ENCODE data around the gene POLA2.
"Not testable (repeated sequence)": the region's sequence is repeated elsewhere in the genome, so short reads cannot be mapped to it uniquely, and the experiment has no call there.

Gene POLA2

GRCh38 chr11:65225279-65226102 lies 36.3 kb upstream of the POLA2 start:
- Mint-ChIP-seq H3K36me3 (ENCODE audit: low read depth) (no peaks in the 10 kb centered on the region), H3K27me3 (ENCODE audit: low read depth) (peaks cover 43% of the 10 kb centered on the region), H3K27ac (no peak overlapping the region), H3K4me1 (ENCODE audit: low read depth) (peaks cover 9% of the 10 kb centered on the region), H3K9me3 (no peaks in the 10 kb centered on the region), H3K4me3 (peak overlapping the region; percentile 82)
- DNase-seq (ENCODE audit: low spot score): peak; percentile 48

GRCh38 chr11:65226103-65226442 lies 35.7 kb upstream of the POLA2 start:
- peaks cover 8% of the 10 kb centered on the region for H3K4me1 Mint-ChIP-seq (ENCODE audit: low read depth)
- H3K9me3 Mint-ChIP-seq: no peaks in the 10 kb centered on the region

GRCh38 chr11:65227879-65228278 lies 33.9 kb upstream of the POLA2 start:
- Mint-ChIP-seq H3K27me3 (ENCODE audit: low read depth) (peaks cover 37% of the 10 kb centered on the region), H3K4me1 (ENCODE audit: low read depth) (peaks cover 8% of the 10 kb centered on the region), H3K4me3 (no peak overlapping the region), H3K9me3 (no peaks in the 10 kb centered on the region), H3K36me3 (ENCODE audit: low read depth) (no peaks in the 10 kb centered on the region), H3K27ac (no peak overlapping the region)
- no peak for DNase-seq (ENCODE audit: low spot score)

More at GRCh38 chr11:65226103-65226442, 35.7 kb upstream of the POLA2 start:
- no peak for DNase-seq (ENCODE audit: low spot score)
- Mint-ChIP-seq H3K27me3 (ENCODE audit: low read depth) (peaks cover 43% of the 10 kb centered on the region), H3K27ac (no peak overlapping the region), H3K4me3 (peak overlapping the region; percentile 82), H3K36me3 (ENCODE audit: low read depth) (no peaks in the 10 kb centered on the region)

- H3K4me1 Mint-ChIP-seq (ENCODE audit: low read depth): no peaks in the 10 kb centered on the region
- H3K4me3 Mint-ChIP-seq: no peak overlapping the region
- DNase-seq (ENCODE audit: low spot score): no peak
- peaks cover 5% of the 10 kb centered on the region for H3K27me3 Mint-ChIP-seq (ENCODE audit: low read depth)
- no peak overlapping the region for H3K27ac Mint-ChIP-seq
- no peaks in the 10 kb centered on the region for H3K36me3 Mint-ChIP-seq (ENCODE audit: low read depth)
- H3K9me3 Mint-ChIP-seq: peaks cover under 1% of the 10 kb centered on the region
These were observed 25.3 kb upstream of the POLA2 start for GRCh38 chr11:65236194-65237059.

- not testable (repeated sequence) for H3K27ac Mint-ChIP-seq; DNase-seq (ENCODE audit: low spot score); H3K36me3 Mint-ChIP-seq (ENCODE audit: low read depth); H3K4me1 Mint-ChIP-seq (ENCODE audit: low read depth); H3K4me3 Mint-ChIP-seq; H3K27me3 Mint-ChIP-seq (ENCODE audit: low read depth)
- H3K9me3 Mint-ChIP-seq: peaks cover 16% of the 10 kb centered on the region
These were observed 23.5 kb upstream of the POLA2 start for GRCh38 chr11:65238302-65238701.

- H3K36me3 Mint-ChIP-seq (ENCODE audit: low read depth): peaks cover 3% of the 10 kb centered on the region
- no peak overlapping the region for H3K27ac Mint-ChIP-seq
- H3K27me3 Mint-ChIP-seq (ENCODE audit: low read depth): no peaks in the 10 kb centered on the region
- H3K4me3 Mint-ChIP-seq: no peak overlapping the region
- H3K4me1 Mint-ChIP-seq (ENCODE audit: low read depth): no peaks in the 10 kb centered on the region
- no peak for DNase-seq (ENCODE audit: low spot score)
- peaks cover 16% of the 10 kb centered on the region for H3K9me3 Mint-ChIP-seq
These were observed 20.6 kb upstream of the POLA2 start for GRCh38 chr11:65241134-65241533.

- H3K4me1 Mint-ChIP-seq (ENCODE audit: low read depth): no peaks in the 10 kb centered on the region
- H3K27me3 Mint-ChIP-seq (ENCODE audit: low read depth): no peaks in the 10 kb centered on the region
- peaks cover 3% of the 10 kb centered on the region for H3K36me3 Mint-ChIP-seq (ENCODE audit: low read depth)
- H3K27ac Mint-ChIP-seq: no peak overlapping the region
- no peak overlapping the region for H3K4me3 Mint-ChIP-seq
- no peak for DNase-seq (ENCODE audit: low spot score)
- H3K9me3 Mint-ChIP-seq: peaks cover 16% of the 10 kb centered on the region
These were observed 20.1 kb upstream of the POLA2 start for GRCh38 chr11:65241692-65242091.

GRCh38 chr11:65242389-65242788 lies 19.4 kb upstream of the POLA2 start:
- Mint-ChIP-seq H3K9me3 (peaks cover 16% of the 10 kb centered on the region), H3K27me3 (ENCODE audit: low read depth) (no peaks in the 10 kb centered on the region)

GRCh38 chr11:65243797-65244196 lies 18.0 kb upstream of the POLA2 start:
- peaks cover 3% of the 10 kb centered on the region for H3K27me3 Mint-ChIP-seq (ENCODE audit: low read depth)
- H3K27ac Mint-ChIP-seq: no peak overlapping the region
- H3K9me3 Mint-ChIP-seq: peaks cover 16% of the 10 kb centered on the region
- H3K4me1 Mint-ChIP-seq (ENCODE audit: low read depth): no peaks in the 10 kb centered on the region
- H3K36me3 Mint-ChIP-seq (ENCODE audit: low read depth): peaks cover 3% of the 10 kb centered on the region
- no peak overlapping the region for H3K4me3 Mint-ChIP-seq
- no peak for DNase-seq (ENCODE audit: low spot score)

More at GRCh38 chr11:65242389-65242788, 19.4 kb upstream of the POLA2 start:
- Mint-ChIP-seq H3K36me3 (ENCODE audit: low read depth) (peaks cover 3% of the 10 kb centered on the region), H3K27ac (no peak overlapping the region), H3K4me1 (ENCODE audit: low read depth) (no peaks in the 10 kb centered on the region), H3K4me3 (no peak overlapping the region)
- DNase-seq (ENCODE audit: low spot score): no peak

GRCh38 chr11:65245046-65245445 lies 16.7 kb upstream of the POLA2 start:
- H3K27ac Mint-ChIP-seq; H3K4me3 Mint-ChIP-seq; H3K36me3 Mint-ChIP-seq (ENCODE audit: low read depth); DNase-seq (ENCODE audit: low spot score); H3K4me1 Mint-ChIP-seq (ENCODE audit: low read depth); H3K27me3 Mint-ChIP-seq (ENCODE audit: low read depth): not testable (repeated sequence)
- peaks cover 16% of the 10 kb centered on the region for H3K9me3 Mint-ChIP-seq

GRCh38 chr11:65246506-65246905 lies 15.3 kb upstream of the POLA2 start:
- H3K9me3 Mint-ChIP-seq: peaks cover 15% of the 10 kb centered on the region
- peaks cover 3% of the 10 kb centered on the region for H3K36me3 Mint-ChIP-seq (ENCODE audit: low read depth)
- no peak overlapping the region for H3K4me3 Mint-ChIP-seq
- DNase-seq (ENCODE audit: low spot score): no peak
- peaks cover 3% of the 10 kb centered on the region for H3K27me3 Mint-ChIP-seq (ENCODE audit: low read depth)
- no peak overlapping the region for H3K27ac Mint-ChIP-seq
- H3K4me1 Mint-ChIP-seq (ENCODE audit: low read depth): no peaks in the 10 kb centered on the region

- not testable (repeated sequence) for H3K27me3 Mint-ChIP-seq (ENCODE audit: low read depth)
These were observed 13.5 kb upstream of the POLA2 start for GRCh38 chr11:65248184-65248710.

GRCh38 chr11:65251476-65251875 lies 10.3 kb upstream of the POLA2 start:
- Mint-ChIP-seq H3K27me3 (ENCODE audit: low read depth) (peaks cover 3% of the 10 kb centered on the region), H3K9me3 (no peaks in the 10 kb centered on the region), H3K4me3 (no peak overlapping the region), H3K27ac (no peak overlapping the region), H3K36me3 (ENCODE audit: low read depth) (no peaks in the 10 kb centered on the region), H3K4me1 (ENCODE audit: low read depth) (no peaks in the 10 kb centered on the region)
- no peak for DNase-seq (ENCODE audit: low spot score)

More at GRCh38 chr11:65248184-65248710, 13.5 kb upstream of the POLA2 start:
- not testable (repeated sequence) for H3K9me3 Mint-ChIP-seq; H3K4me1 Mint-ChIP-seq (ENCODE audit: low read depth); H3K36me3 Mint-ChIP-seq (ENCODE audit: low read depth); DNase-seq (ENCODE audit: low spot score); H3K4me3 Mint-ChIP-seq; H3K27ac Mint-ChIP-seq

GRCh38 chr11:65254724-65255123 lies 7.0 kb upstream of the POLA2 start:
- Mint-ChIP-seq H3K9me3 (no peaks in the 10 kb centered on the region), H3K4me1 (ENCODE audit: low read depth) (peaks cover 1% of the 10 kb centered on the region), H3K27ac (no peak overlapping the region), H3K4me3 (no peak overlapping the region), H3K27me3 (ENCODE audit: low read depth) (no peaks in the 10 kb centered on the region), H3K36me3 (ENCODE audit: low read depth) (no peaks in the 10 kb centered on the region)
- DNase-seq (ENCODE audit: low spot score): no peak

Measured in T-helper 2 cell treated with Interferon-gamma antibody and Interleukin-4, amounts not matched to agents 5 μg/mL and 100 μg/mL, for 36 hours (primary cell).